Hepatocyte (in vitro differentiated cells): ENCODE data around the gene HDAC11. TPM values are rescaled to one million over a fixed set of nuclear protein-coding genes. Genes with fewer than 3 reads are reported as not detected.

Source experiments
- DNase-seq: peaks from one replicate; pipeline ENCODE4 v3.0.0-alpha.2; 2016; ENCODE audit warnings: low spot score
- H2AFZ ChIP-seq: fragments of 200-600 bp; sonication (generic); 2 replicates; pipeline ENCODE4 v1.6.0; 2016; ENCODE audit warnings: antibody characterized with exemption, mild to moderate bottlenecking
- H3K27ac ChIP-seq: fragments of 200-600 bp; sonication (generic); 2 replicates; pipeline ENCODE4 v1.5.1; 2016; ENCODE audit warnings: mild to moderate bottlenecking
- H3K27me3 ChIP-seq: fragments of 200-600 bp; sonication (generic); 2 replicates; pipeline ENCODE4 v1.6.1; 2016
- H3K36me3 ChIP-seq: fragments of 200-600 bp; sonication (generic); replicated peaks from 2 replicates; pipeline ENCODE4 v1.5.1; 2016; ENCODE audit warnings: low read depth; ENCODE audit not compliant: insufficient read depth
- H3K4me1 ChIP-seq: fragments of 200-600 bp; sonication (generic); 2 replicates; pipeline ENCODE4 v1.5.1; 2016; ENCODE audit warnings: mild to moderate bottlenecking, moderate library complexity; ENCODE audit not compliant: insufficient read depth
- H3K4me2 ChIP-seq: fragments of 200-600 bp; sonication (generic); 2 replicates; pipeline ENCODE4 v1.6.0; 2016
- H3K4me3 ChIP-seq: fragments of 200-600 bp; sonication (generic); 2 replicates; pipeline ENCODE4 v1.5.1; 2016; ENCODE audit warnings: mild to moderate bottlenecking
- H3K79me2 ChIP-seq: fragments of 200-600 bp; sonication (generic); 2 replicates; pipeline ENCODE4 v1.6.0; 2017; ENCODE audit warnings: mild to moderate bottlenecking
- H3K9me2 ChIP-seq: fragments of 200-600 bp; sonication (generic); replicated peaks from 2 replicates; pipeline ENCODE4 v1.6.0; 2017; ENCODE audit warnings: mild to moderate bottlenecking; ENCODE audit not compliant: insufficient read depth
- H3K9me3 ChIP-seq: fragments of 200-600 bp; sonication (generic); 2 replicates; pipeline ENCODE4 v1.5.1; 2016; ENCODE audit warnings: low read depth, mild to moderate bottlenecking
- H4K20me1 ChIP-seq: fragments of 200-600 bp; sonication (generic); 2 replicates; pipeline ENCODE4 v1.6.0; 2016; ENCODE audit warnings: mild to moderate bottlenecking; ENCODE audit not compliant: insufficient read depth, poor library complexity, severe bottlenecking
- CTCF ChIP-seq: fragments of 200-600 bp; sonication (generic); IDR thresholded peaks from 2 replicates; pipeline ENCODE4 v1.5.1; 2016; ENCODE audit warnings: antibody characterized with exemption, mild to moderate bottlenecking; ENCODE audit not compliant: poor library complexity
- EZH2 ChIP-seq: fragments of 200-600 bp; sonication (generic); IDR thresholded peaks from 2 replicates; pipeline ENCODE4 v1.6.1; 2016; ENCODE audit warnings: antibody characterized with exemption, mild to moderate bottlenecking, borderline replicate concordance
- EZH2phosphoT487 ChIP-seq: fragments of 200-600 bp; sonication (generic); IDR thresholded peaks from one replicate; pipeline ENCODE4 v1.6.1; 2018; ENCODE audit warnings: antibody characterized with exemption, mild to moderate bottlenecking, low read depth, moderate library complexity; ENCODE audit not compliant: unreplicated experiment, severe bottlenecking
- WGBS: methylation state at CpG from one replicate; pipeline ENCODE4 v1.1.6; 2016; ENCODE audit warnings: low lambda C conversion rate; ENCODE audit errors: missing lambda C conversion rate; 5-methylcytosine and 5-hydroxymethylcytosine counted together
- polyA plus RNA-seq: library from polyadenylated mRNA; unstranded; fragments of >200 nt; fragmentation: Nextera tagmentation; extraction: Ambion mirVana; gene quantifications from 2 replicates; pipeline ENCODE4 v1.2.1, GENCODE V29; 2016
- total RNA-seq: library from RNA; depleted of rRNA; stranded (reverse); fragments of >200 nt; gene quantifications from 2 replicates; pipeline ENCODE4 v1.2.3, GENCODE V29; 2014

Gene HDAC11
- total and polyA plus RNA-seq, 2 experiments from 2014 or later: 8.4 to 12.3 TPM

- Histone ChIP-seq H3K9me2 (no peaks in the 10 kb centered on the region), H3K79me2 (no peaks in the 10 kb centered on the region), H3K36me3 (no peaks in the 10 kb centered on the region), H3K4me2 (no peak overlapping the region), H3K4me3 (no peak overlapping the region), H3K27me3 (no peaks in the 10 kb centered on the region), H3K27ac (no peak overlapping the region), H2AFZ (no peak overlapping the region), H3K4me1 (peaks cover 3% of the 10 kb centered on the region), H3K9me3 (no peaks in the 10 kb centered on the region), H4K20me1 (no peaks in the 10 kb centered on the region)
- TF ChIP-seq EZH2 (no peak), EZH2phosphoT487 (no peak), CTCF (no peak)
- no peak for DNase-seq
- WGBS: 72% methylated on average over 3 of the region's 3 CpGs
These were observed 61.6 kb downstream of the HDAC11 start for GRCh38 chr3:13541691-13542090.

DNA sequence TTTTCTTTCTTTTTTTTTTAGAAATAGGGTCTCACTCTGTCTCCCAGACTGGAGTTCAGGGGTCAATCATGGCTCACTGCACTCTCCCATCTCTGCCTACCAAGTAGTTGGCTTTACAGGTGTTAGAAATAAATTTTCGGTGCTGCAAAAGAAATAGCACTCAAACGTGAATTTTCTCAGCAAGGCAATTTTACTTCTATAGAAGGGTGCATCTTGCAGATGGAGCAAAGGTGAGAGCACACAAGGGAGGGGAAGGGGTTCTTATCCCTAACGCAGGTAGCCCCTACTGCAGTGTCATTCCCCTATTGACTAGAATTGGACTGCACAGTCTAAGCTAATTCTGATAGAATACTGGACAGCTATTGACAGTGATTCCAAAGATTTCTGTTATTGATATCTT lies 62.0 kb downstream of the HDAC11 start:
- 79% methylated on average over 3 of the region's 3 CpGs for WGBS
- Histone ChIP-seq H4K20me1 (no peaks in the 10 kb centered on the region), H3K27me3 (no peaks in the 10 kb centered on the region)

GRCh38 chr3:13543253-13543652 lies 63.1 kb downstream of the HDAC11 start:
- Histone ChIP-seq H3K27me3 (no peaks in the 10 kb centered on the region), H3K4me2 (no peak overlapping the region), H3K79me2 (no peaks in the 10 kb centered on the region), H3K27ac (peak overlapping the region; percentile 46), H3K36me3 (no peaks in the 10 kb centered on the region), H2AFZ (no peak overlapping the region), H3K9me2 (no peaks in the 10 kb centered on the region), H4K20me1 (no peaks in the 10 kb centered on the region), H3K4me1 (peaks cover 9% of the 10 kb centered on the region), H3K9me3 (no peaks in the 10 kb centered on the region), H3K4me3 (no peak overlapping the region)
- 60% methylated on average over 5 of the region's 5 CpGs for WGBS
- peak; percentile 73 for DNase-seq
- TF ChIP-seq EZH2: no peak
- TF ChIP-seq EZH2phosphoT487: no peak
- TF ChIP-seq CTCF: no peak

More for the DNA sequence above, 62.0 kb downstream of the HDAC11 start:
- H3K4me2 ChIP-seq: no peak overlapping the region
- TF ChIP-seq EZH2phosphoT487 (no peak), EZH2 (no peak), CTCF (no peak)
- H3K4me1 ChIP-seq: peaks cover 4% of the 10 kb centered on the region
- H3K79me2 ChIP-seq: no peaks in the 10 kb centered on the region
- no peaks in the 10 kb centered on the region for H3K36me3 ChIP-seq
- no peak for DNase-seq
- H3K9me3 ChIP-seq: no peaks in the 10 kb centered on the region
- no peak overlapping the region for H2AFZ ChIP-seq
- H3K27ac ChIP-seq: no peak overlapping the region
- no peak overlapping the region for H3K4me3 ChIP-seq
- H3K9me2 ChIP-seq: no peaks in the 10 kb centered on the region

- Histone ChIP-seq H3K27ac (peak overlapping the region; percentile 46), H3K27me3 (no peaks in the 10 kb centered on the region), H3K79me2 (no peaks in the 10 kb centered on the region), H3K4me3 (no peak overlapping the region), H3K9me2 (no peaks in the 10 kb centered on the region), H3K4me2 (no peak overlapping the region), H3K4me1 (peaks cover 14% of the 10 kb centered on the region), H4K20me1 (no peaks in the 10 kb centered on the region), H3K9me3 (no peaks in the 10 kb centered on the region), H2AFZ (no peak overlapping the region), H3K36me3 (no peaks in the 10 kb centered on the region)
- WGBS: 71% methylated on average over 6 of the region's 6 CpGs
- no peak for TF ChIP-seq EZH2phosphoT487
- no peak for TF ChIP-seq EZH2
- no peak for TF ChIP-seq CTCF
- no peak for DNase-seq
These were observed 64.3 kb downstream of the HDAC11 start for GRCh38 chr3:13544293-13544831.
